OCI-LY7 (cell line): ENCODE data around the gene SPRING1.

Source experiments
- EZH2phosphoT487 ChIP-seq: fragments of 200-600 bp; sonication (generic); IDR thresholded peaks from 2 replicates; pipeline ENCODE4 v1.6.1; 2018; ENCODE audit warnings: low read depth, borderline replicate concordance, mild to moderate bottlenecking, mixed run types, antibody characterized with exemption, low read length, moderate library complexity, mixed read lengths
- TF ChIP-seq, protein P1 (sequence below): fragments of 200-600 bp; sonication (generic); conservative IDR thresholded peaks from 2 replicates; pipeline ENCODE4 v1.5.1; 2014; ENCODE audit warnings: mild to moderate bottlenecking, antibody characterized with exemption, low read length, moderate library complexity, mixed read lengths

DNA sequence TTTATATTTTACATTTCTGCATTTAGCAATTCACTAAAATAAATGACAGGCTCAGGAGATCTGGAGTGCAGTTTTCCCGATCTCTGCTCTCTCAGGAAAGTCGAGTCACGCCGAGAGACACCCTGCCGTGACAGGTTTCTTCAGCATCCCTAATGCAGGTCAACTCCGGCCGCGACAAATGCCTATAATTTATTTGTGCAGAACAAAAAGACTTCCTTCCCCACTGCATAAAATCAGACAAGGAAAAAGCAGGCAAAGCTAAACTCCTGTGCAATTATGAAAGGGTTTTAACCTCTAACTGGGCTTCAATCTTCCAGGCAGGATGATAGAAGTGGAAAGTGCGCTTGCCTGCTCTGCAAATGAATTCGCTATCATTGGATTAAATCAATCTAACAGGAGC lies 28.1 kb downstream of the SPRING1 start:
- TF ChIP-seq, protein P1, sequence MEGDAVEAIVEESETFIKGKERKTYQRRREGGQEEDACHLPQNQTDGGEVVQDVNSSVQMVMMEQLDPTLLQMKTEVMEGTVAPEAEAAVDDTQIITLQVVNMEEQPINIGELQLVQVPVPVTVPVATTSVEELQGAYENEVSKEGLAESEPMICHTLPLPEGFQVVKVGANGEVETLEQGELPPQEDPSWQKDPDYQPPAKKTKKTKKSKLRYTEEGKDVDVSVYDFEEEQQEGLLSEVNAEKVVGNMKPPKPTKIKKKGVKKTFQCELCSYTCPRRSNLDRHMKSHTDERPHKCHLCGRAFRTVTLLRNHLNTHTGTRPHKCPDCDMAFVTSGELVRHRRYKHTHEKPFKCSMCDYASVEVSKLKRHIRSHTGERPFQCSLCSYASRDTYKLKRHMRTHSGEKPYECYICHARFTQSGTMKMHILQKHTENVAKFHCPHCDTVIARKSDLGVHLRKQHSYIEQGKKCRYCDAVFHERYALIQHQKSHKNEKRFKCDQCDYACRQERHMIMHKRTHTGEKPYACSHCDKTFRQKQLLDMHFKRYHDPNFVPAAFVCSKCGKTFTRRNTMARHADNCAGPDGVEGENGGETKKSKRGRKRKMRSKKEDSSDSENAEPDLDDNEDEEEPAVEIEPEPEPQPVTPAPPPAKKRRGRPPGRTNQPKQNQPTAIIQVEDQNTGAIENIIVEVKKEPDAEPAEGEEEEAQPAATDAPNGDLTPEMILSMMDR, result no peak
- no peak for TF ChIP-seq EZH2phosphoT487
